Left lobe of liver (tissue), 2 donors: ENCODE results near the gene POLR1A. TPM values are rescaled to one million over a fixed set of nuclear protein-coding genes. Genes with fewer than 3 reads are reported as not detected.
A peak's percentile ranks its signal among the peaks of the same experiment; 100 is the strongest.

Experiments used
- ATAC-seq: fragments of 200-7000 bp; cut with Tn5 transposase; one replicate; pipeline ENCODE4 v1.9.1; 2020; ENCODE audit warnings: mild to moderate bottlenecking, moderate library complexity
- DNase-seq: peaks from one replicate; pipeline ENCODE4 v3.0.0-alpha.2; 2020; ENCODE audit warnings: low spot score
- total RNA-seq: library from RNA; stranded (reverse); gene quantifications from one replicate; pipeline ENCODE4 v1.2.1, GENCODE V29; 2021
- donor health status: DM: no; HTN: no; CAD: no; lungs with moderate emphysema.
- donor health status: DM: no; HTN: yes; CAD: no.

POLR1A gene
- total RNA-seq, 1 donor from 2014 or later, result 12.1 TPM

GRCh38 chr2:86066007-86066578, 39.6 kb downstream of the POLR1A start:
- no peak for DNase-seq
- ATAC-seq, result no peak

GRCh38 chr2:86065512-86065911, 40.2 kb downstream of the POLR1A start:
- no peak for DNase-seq
- no peak for ATAC-seq

GRCh38 chr2:86064006-86064405, 41.7 kb downstream of the POLR1A start:
- DNase-seq, result no peak
- ATAC-seq, result no peak

GRCh38 chr2:86062043-86062442, 43.6 kb downstream of the POLR1A start:
- peak; percentile 83 for ATAC-seq
- no peak for DNase-seq

- ATAC-seq (no peak), DNase-seq (no peak)
These were observed 48.9 kb downstream of the POLR1A start for GRCh38 chr2:86056590-86057331.

GRCh38 chr2:86055314-86055713, 50.4 kb downstream of the POLR1A start:
- ATAC-seq, result no peak
- peak; percentile 16 for DNase-seq

GRCh38 chr2:86054535-86055082, 51.1 kb downstream of the POLR1A start:
- no peak for ATAC-seq

GRCh38 chr2:86053166-86053565, 52.5 kb downstream of the POLR1A start:
- ATAC-seq (no peak), DNase-seq (peak; percentile 15)

More at GRCh38 chr2:86054535-86055082, 51.1 kb downstream of the POLR1A start:
- DNase-seq, result peak; percentile 30

GRCh38 chr2:86052676-86053075, 53.0 kb downstream of the POLR1A start:
- ATAC-seq, result peak; percentile 20

GRCh38 chr2:86052265-86052664, 53.4 kb downstream of the POLR1A start:
- DNase-seq (peak; percentile 11), ATAC-seq (no peak)

More at GRCh38 chr2:86052676-86053075, 53.0 kb downstream of the POLR1A start:
- DNase-seq, result peak; percentile 39

- ATAC-seq, result no peak
These were observed 55.4 kb downstream of the POLR1A start for GRCh38 chr2:86050301-86050700.

GRCh38 chr2:86049529-86049928, 56.2 kb downstream of the POLR1A start:
- ATAC-seq, result no peak

More at GRCh38 chr2:86050301-86050700, 55.4 kb downstream of the POLR1A start:
- peak; percentile 34 for DNase-seq

GRCh38 chr2:86048888-86049287, 56.8 kb downstream of the POLR1A start:
- DNase-seq (peak; percentile 72), ATAC-seq (peak; percentile 66)

More at GRCh38 chr2:86049529-86049928, 56.2 kb downstream of the POLR1A start:
- DNase-seq, result peak; percentile 37

GRCh38 chr2:86048383-86048701, 57.3 kb downstream of the POLR1A start:
- ATAC-seq, result no peak
- DNase-seq, result no peak

GRCh38 chr2:86047575-86048382, 57.9 kb downstream of the POLR1A start:
- ATAC-seq (no peak), DNase-seq (peak; percentile 30)

GRCh38 chr2:86045541-86045940, 60.1 kb downstream of the POLR1A start:
- no peak for ATAC-seq
- peak; percentile 23 for DNase-seq

- ATAC-seq, result no peak
These were observed 61.1 kb downstream of the POLR1A start for GRCh38 chr2:86044614-86045013.

GRCh38 chr2:86044045-86044444, 61.6 kb downstream of the POLR1A start:
- DNase-seq (no peak), ATAC-seq (no peak)

More at GRCh38 chr2:86044614-86045013, 61.1 kb downstream of the POLR1A start:
- peak; percentile 34 for DNase-seq

GRCh38 chr2:86042256-86043168, 63.2 kb downstream of the POLR1A start:
- DNase-seq (peak; percentile 26), ATAC-seq (no peak)

- DNase-seq, result peak; percentile 33
These were observed 65.6 kb downstream of the POLR1A start for GRCh38 chr2:86039963-86040655.

More at GRCh38 chr2:86039963-86040655, 65.6 kb downstream of the POLR1A start:
- no peak for ATAC-seq
